ENCODE measurements around the gene IQCM.

Gene IQCM

DNA sequence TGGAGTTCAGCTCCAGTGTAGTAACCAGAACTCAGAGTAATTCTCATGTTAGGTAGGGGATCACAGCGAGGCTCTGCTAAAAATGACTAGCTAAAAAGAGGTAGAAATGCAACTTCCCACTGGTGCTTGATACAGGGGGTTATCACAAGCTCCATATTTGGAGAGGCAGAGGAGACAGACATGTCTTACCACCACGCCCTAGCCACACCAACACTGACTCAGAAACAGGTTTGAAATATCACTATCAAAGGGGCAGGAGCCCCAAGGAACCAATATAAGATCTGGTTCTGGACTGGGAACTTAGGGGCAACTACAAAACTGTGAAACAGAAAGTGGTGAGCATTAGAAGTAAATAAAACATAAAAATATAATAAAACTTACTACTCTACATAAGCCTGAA lies 62.9 kb downstream of the IQCM start:
- Histone ChIP-seq H3K4ac (ENCODE audit: low read depth in 1 of 2, low read length in 2 of 2) (no peak overlapping the region), H3K9me3 (ENCODE audit: control insufficient read depth, low read length) (no peaks in the 10 kb centered on the region), H3K79me1 (replicated peaks; ENCODE audit: low read length, poor library complexity, severe bottlenecking) (no peaks in the 10 kb centered on the region), H2BK120ac (ENCODE audit: low read depth, low read length) (no peak overlapping the region), H2AFZ (ENCODE audit: low read depth, low read length) (no peak overlapping the region), H2BK5ac (ENCODE audit: low read depth, low read length, poor library complexity, severe bottlenecking) (no peak overlapping the region), H3K9ac (ENCODE audit: low read length) (no peak overlapping the region), H3K36me3 (ENCODE audit: control insufficient read depth in 1 of 2, insufficient read depth in 2 of 2, low read depth in 1 of 2, low read length in 2 of 2) (no peaks in the 10 kb centered on the region), H2BK12ac (ENCODE audit: low read length in 2 of 2) (no peak overlapping the region), H3K27ac (ENCODE audit: low read length, poor library complexity, severe bottlenecking) (no peak overlapping the region), H3K27me3 (ENCODE audit: control insufficient read depth in 1 of 2, insufficient read depth in 1 of 2, low read length in 2 of 2) (no peaks in the 10 kb centered on the region), H2BK15ac (ENCODE audit: low read depth, poor library complexity, severe bottlenecking) (no peak overlapping the region), H3K4me2 (ENCODE audit: low read length, poor library complexity, severe bottlenecking) (no peak overlapping the region), H3K14ac (ENCODE audit: low read length in 2 of 2) (no peak overlapping the region), H3K18ac (ENCODE audit: low read depth in 1 of 2, low read length in 2 of 2) (no peak overlapping the region), H3K23ac (ENCODE audit: low read length in 2 of 2) (no peak overlapping the region), H3K4me1 (ENCODE audit: control insufficient read depth, insufficient read depth, low read depth, low read length) (no peaks in the 10 kb centered on the region), H4K91ac (ENCODE audit: low read length) (no peak overlapping the region), H4K8ac (ENCODE audit: low read length) (no peak overlapping the region), H3K4me3 (ENCODE audit: insufficient read depth in 1 of 2, low read depth in 1 of 2, low read length in 2 of 2) (no peak overlapping the region), H2AK5ac (ENCODE audit: low read length, severe bottlenecking) (no peak overlapping the region)
- 56% methylated on average over 1 of the region's 2 CpGs for WGBS
- DNase-seq: no peak

- H3K79me1 ChIP-seq (replicated peaks; ENCODE audit: low read length, poor library complexity, severe bottlenecking): no peaks in the 10 kb centered on the region
- WGBS: 96% methylated on average over 4 of the region's 4 CpGs
- H4K8ac ChIP-seq (ENCODE audit: low read length): no peak overlapping the region
- H4K91ac ChIP-seq (ENCODE audit: low read length): no peak overlapping the region
- H3K18ac ChIP-seq (ENCODE audit: low read depth in 1 of 2, low read length in 2 of 2): no peak overlapping the region
- no peak overlapping the region for H2BK15ac ChIP-seq (ENCODE audit: low read depth, poor library complexity, severe bottlenecking)
- no peak overlapping the region for H2BK12ac ChIP-seq (ENCODE audit: low read length in 2 of 2)
- H3K9ac ChIP-seq (ENCODE audit: low read length): no peak overlapping the region
- no peak overlapping the region for H3K27ac ChIP-seq (ENCODE audit: low read length, poor library complexity, severe bottlenecking)
- no peaks in the 10 kb centered on the region for H3K36me3 ChIP-seq (ENCODE audit: control insufficient read depth in 1 of 2, insufficient read depth in 2 of 2, low read depth in 1 of 2, low read length in 2 of 2)
- no peak for DNase-seq
- H2AFZ ChIP-seq (ENCODE audit: low read depth, low read length): no peak overlapping the region
- H3K4me1 ChIP-seq (ENCODE audit: control insufficient read depth, insufficient read depth, low read depth, low read length): no peaks in the 10 kb centered on the region
- no peak overlapping the region for H2BK120ac ChIP-seq (ENCODE audit: low read depth, low read length)
- no peaks in the 10 kb centered on the region for H3K27me3 ChIP-seq (ENCODE audit: control insufficient read depth in 1 of 2, insufficient read depth in 1 of 2, low read length in 2 of 2)
- no peak overlapping the region for H3K14ac ChIP-seq (ENCODE audit: low read length in 2 of 2)
- no peak overlapping the region for H2BK5ac ChIP-seq (ENCODE audit: low read depth, low read length, poor library complexity, severe bottlenecking)
- H3K23ac ChIP-seq (ENCODE audit: low read length in 2 of 2): no peak overlapping the region
- no peaks in the 10 kb centered on the region for H3K9me3 ChIP-seq (ENCODE audit: control insufficient read depth, low read length)
- H3K4me2 ChIP-seq (ENCODE audit: low read length, poor library complexity, severe bottlenecking): no peak overlapping the region
- H2AK5ac ChIP-seq (ENCODE audit: low read length, severe bottlenecking): no peak overlapping the region
- H3K4me3 ChIP-seq (ENCODE audit: insufficient read depth in 1 of 2, low read depth in 1 of 2, low read length in 2 of 2): no peak overlapping the region
- H3K4ac ChIP-seq (ENCODE audit: low read depth in 1 of 2, low read length in 2 of 2): no peak overlapping the region
These were observed 64.5 kb downstream of the IQCM start for GRCh38 chr4:149751174-149751573.

DNA sequence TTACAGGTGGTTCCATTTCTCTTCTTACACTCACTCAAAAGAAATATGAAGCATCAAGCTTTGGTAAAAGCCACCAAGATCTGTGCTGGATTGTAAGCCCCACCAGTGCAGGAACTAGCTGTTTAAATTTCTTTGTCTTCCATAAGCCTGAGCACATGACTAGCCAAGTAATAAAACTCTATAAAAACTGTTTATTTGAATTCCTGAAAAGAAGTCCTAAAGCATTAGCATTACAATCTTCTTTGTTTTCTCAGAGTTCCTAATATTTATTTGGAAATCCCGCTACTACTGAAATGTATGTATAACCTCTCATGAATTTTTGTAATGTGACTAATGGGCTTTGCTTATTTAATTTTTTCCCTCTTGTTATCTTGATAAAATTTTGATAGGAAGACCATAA lies 65.9 kb downstream of the IQCM start:
- Histone ChIP-seq H2AFZ (ENCODE audit: low read depth, low read length) (no peak overlapping the region), H3K9me3 (ENCODE audit: control insufficient read depth, low read length) (no peaks in the 10 kb centered on the region), H2BK15ac (ENCODE audit: low read depth, poor library complexity, severe bottlenecking) (no peak overlapping the region), H3K27ac (ENCODE audit: low read length, poor library complexity, severe bottlenecking) (no peak overlapping the region), H3K23ac (ENCODE audit: low read length in 2 of 2) (no peak overlapping the region), H4K8ac (ENCODE audit: low read length) (no peak overlapping the region), H3K14ac (ENCODE audit: low read length in 2 of 2) (no peak overlapping the region), H2BK120ac (ENCODE audit: low read depth, low read length) (no peak overlapping the region), H4K91ac (ENCODE audit: low read length) (no peak overlapping the region), H3K18ac (ENCODE audit: low read depth in 1 of 2, low read length in 2 of 2) (no peak overlapping the region), H3K36me3 (ENCODE audit: control insufficient read depth in 1 of 2, insufficient read depth in 2 of 2, low read depth in 1 of 2, low read length in 2 of 2) (no peaks in the 10 kb centered on the region), H3K9ac (ENCODE audit: low read length) (no peak overlapping the region), H3K4ac (ENCODE audit: low read depth in 1 of 2, low read length in 2 of 2) (no peak overlapping the region), H2AK5ac (ENCODE audit: low read length, severe bottlenecking) (no peak overlapping the region), H3K27me3 (ENCODE audit: control insufficient read depth in 1 of 2, insufficient read depth in 1 of 2, low read length in 2 of 2) (no peaks in the 10 kb centered on the region), H2BK12ac (ENCODE audit: low read length in 2 of 2) (no peak overlapping the region), H3K4me1 (ENCODE audit: control insufficient read depth, insufficient read depth, low read depth, low read length) (no peaks in the 10 kb centered on the region), H3K4me2 (ENCODE audit: low read length, poor library complexity, severe bottlenecking) (no peak overlapping the region), H3K79me1 (replicated peaks; ENCODE audit: low read length, poor library complexity, severe bottlenecking) (no peaks in the 10 kb centered on the region), H2BK5ac (ENCODE audit: low read depth, low read length, poor library complexity, severe bottlenecking) (no peak overlapping the region), H3K4me3 (ENCODE audit: insufficient read depth in 1 of 2, low read depth in 1 of 2, low read length in 2 of 2) (no peak overlapping the region)
- WGBS: no CpG with 5 or more reads among the region's 1 CpG
- no peak for DNase-seq

DNA sequence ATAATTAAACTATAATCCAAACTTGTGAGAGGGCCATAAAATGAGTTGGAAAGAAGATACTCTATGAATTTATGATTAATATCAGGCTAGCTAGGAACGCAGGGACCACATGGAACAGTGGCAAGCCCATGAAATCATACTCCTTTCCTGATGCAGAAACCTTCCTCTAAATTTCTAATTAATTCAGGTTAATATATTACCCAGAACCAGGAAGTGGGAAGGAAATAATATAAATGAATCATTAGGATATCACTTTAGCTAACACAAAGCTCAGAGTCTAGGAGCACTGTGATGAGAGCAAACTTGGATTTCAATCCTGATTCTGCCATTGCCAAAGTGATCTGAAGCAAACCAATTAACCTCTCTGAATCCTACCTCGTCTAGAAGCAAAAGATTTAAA lies 68.0 kb downstream of the IQCM start:
- Histone ChIP-seq H2BK5ac (ENCODE audit: low read depth, low read length, poor library complexity, severe bottlenecking) (no peak overlapping the region), H3K27me3 (ENCODE audit: control insufficient read depth in 1 of 2, insufficient read depth in 1 of 2, low read length in 2 of 2) (no peaks in the 10 kb centered on the region), H4K91ac (ENCODE audit: low read length) (no peak overlapping the region), H3K4me1 (ENCODE audit: control insufficient read depth, insufficient read depth, low read depth, low read length) (no peaks in the 10 kb centered on the region), H3K18ac (ENCODE audit: low read depth in 1 of 2, low read length in 2 of 2) (no peak overlapping the region), H3K79me1 (replicated peaks; ENCODE audit: low read length, poor library complexity, severe bottlenecking) (no peaks in the 10 kb centered on the region), H3K4me3 (ENCODE audit: insufficient read depth in 1 of 2, low read depth in 1 of 2, low read length in 2 of 2) (no peak overlapping the region), H3K9ac (ENCODE audit: low read length) (no peak overlapping the region), H3K27ac (ENCODE audit: low read length, poor library complexity, severe bottlenecking) (no peak overlapping the region), H4K8ac (ENCODE audit: low read length) (no peak overlapping the region), H3K4ac (ENCODE audit: low read depth in 1 of 2, low read length in 2 of 2) (no peak overlapping the region), H2AK5ac (ENCODE audit: low read length, severe bottlenecking) (no peak overlapping the region), H3K36me3 (ENCODE audit: control insufficient read depth in 1 of 2, insufficient read depth in 2 of 2, low read depth in 1 of 2, low read length in 2 of 2) (no peaks in the 10 kb centered on the region), H3K23ac (ENCODE audit: low read length in 2 of 2) (no peak overlapping the region), H3K14ac (ENCODE audit: low read length in 2 of 2) (no peak overlapping the region), H2AFZ (ENCODE audit: low read depth, low read length) (no peak overlapping the region), H2BK12ac (ENCODE audit: low read length in 2 of 2) (no peak overlapping the region), H3K4me2 (ENCODE audit: low read length, poor library complexity, severe bottlenecking) (no peak overlapping the region), H2BK120ac (ENCODE audit: low read depth, low read length) (no peak overlapping the region), H2BK15ac (ENCODE audit: low read depth, poor library complexity, severe bottlenecking) (no peak overlapping the region), H3K9me3 (ENCODE audit: control insufficient read depth, low read length) (no peaks in the 10 kb centered on the region)
- no peak for DNase-seq
- WGBS: 40% methylated on average over 1 of the region's 2 CpGs
